K562 treated with DMSO at 1 percent for 12 hours (cell line): ENCODE measurements around the gene RPL3. TPM values are rescaled to one million over a fixed set of nuclear protein-coding genes. Genes with fewer than 3 reads are reported as not detected.

Source experiments
- total RNA-seq: library from RNA; unstranded; fragments of 300-600 nt; gene quantifications from 2 replicates; pipeline ENCODE4 v1.2.3, GENCODE V29; 2022; ENCODE audit not compliant: insufficient read depth

The RPL3 gene
- 3,946 and 4,438 TPM in 2 replicates for total RNA-seq

DNA sequence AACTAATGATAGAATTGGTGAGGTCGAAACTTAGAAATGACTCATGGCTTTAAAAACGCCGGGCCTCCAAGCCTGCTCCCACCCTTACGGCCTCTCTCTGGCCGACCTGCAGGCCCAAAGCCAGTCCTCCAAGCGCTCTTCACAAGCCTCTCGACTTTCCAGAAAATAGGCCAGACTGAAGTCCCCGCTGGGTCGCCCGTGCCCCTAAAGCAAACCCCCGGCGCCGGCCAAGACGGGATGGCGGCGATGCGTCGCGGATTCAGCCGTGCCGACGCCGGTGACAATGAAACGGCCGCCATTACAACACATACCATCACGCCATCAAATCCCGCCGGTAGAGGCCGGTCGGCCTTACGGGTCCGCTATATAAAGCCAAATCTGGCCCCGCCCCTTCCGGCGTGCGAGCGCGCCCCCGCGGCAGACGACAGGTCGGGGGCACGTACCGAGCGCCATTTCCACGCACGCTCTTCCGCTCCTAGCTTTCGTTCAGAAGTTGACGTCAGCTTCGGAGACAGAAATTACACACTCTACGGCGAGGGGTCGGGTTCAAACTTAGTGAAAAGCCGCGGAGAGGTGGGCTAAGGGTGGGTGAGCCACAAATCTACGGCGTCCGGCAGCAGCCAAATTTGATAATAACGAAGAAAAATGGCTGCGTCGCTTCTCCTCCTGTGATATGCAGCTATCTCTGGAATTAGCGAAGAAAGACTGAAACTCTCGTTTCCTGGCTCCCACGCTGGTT is at the start of gene RPL3:
Gene RPL3 (minus strand): TSS at position 340 of the 739 bp plus-strand sequence. CDS start 26 bp downstream, at position 314.

DNA sequence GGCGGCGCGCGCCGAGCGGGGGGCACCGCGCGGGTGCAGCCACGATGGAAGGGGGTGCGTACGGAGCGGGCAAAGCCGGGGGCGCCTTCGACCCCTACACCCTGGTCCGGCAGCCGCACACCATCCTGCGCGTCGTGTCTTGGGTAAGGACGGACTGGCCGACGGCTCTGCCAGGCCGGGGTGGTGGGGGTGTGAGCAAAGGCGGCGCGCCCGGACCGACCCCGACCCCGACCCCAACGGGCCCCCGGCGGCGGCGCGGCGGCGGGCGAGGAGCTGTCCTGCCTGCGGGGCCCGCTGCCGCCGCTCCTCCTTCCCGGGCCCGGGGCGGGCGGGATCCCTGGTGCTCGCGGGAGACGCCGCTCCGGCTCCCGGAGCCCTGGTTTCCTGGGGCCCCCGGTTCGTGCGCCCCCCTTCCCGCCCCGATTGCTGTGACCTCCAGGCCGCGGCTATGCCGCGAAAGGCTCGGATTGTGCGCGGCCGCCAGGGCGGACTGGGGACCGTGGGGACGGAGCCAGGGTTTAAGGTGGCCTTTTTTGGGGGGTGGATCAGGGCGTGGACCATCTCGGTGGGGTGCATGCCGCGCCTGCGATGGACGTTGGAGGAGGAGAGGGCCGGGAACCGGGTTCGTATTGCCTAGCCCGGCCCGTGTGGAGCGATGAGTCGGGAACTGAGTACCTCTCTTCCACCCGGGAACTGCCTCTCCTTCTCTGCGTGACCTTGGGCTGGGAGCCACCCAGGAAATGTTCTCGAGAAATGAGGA is 30.7 kb upstream of the RPL3 start, which contains the start of gene SYNGR1:
Gene SYNGR1 (plus strand): TSS at position 25 of the 760 bp plus-strand sequence. CDS start 20 bp downstream, at position 45.

Other genes with a start within 250 kb of the RPL3 start
- 7.4 and 11.1 TPM in 2 replicates for gene APOBEC3G, start 242.3 kb downstream of the RPL3 start, total RNA-seq
- not detected in 2 replicates for gene APOBEC3H, start 222.4 kb downstream of the RPL3 start, total RNA-seq
- 5.1 and 7.3 TPM in 2 replicates for gene CBX7, start 166.9 kb downstream of the RPL3 start, total RNA-seq
- 0.16 TPM in 1 of 2 replicates, not detected in the other for gene PDGFB, start 74.6 kb downstream of the RPL3 start, total RNA-seq
- gene SYNGR1, start 30.4 kb upstream of the RPL3 start, total RNA-seq = 12.8 and 14.7 TPM in 2 replicates
- 13.6 and 20.5 TPM in 2 replicates for gene TAB1, start 80.2 kb upstream of the RPL3 start, total RNA-seq
- gene MGAT3, start 137.4 kb upstream of the RPL3 start, total RNA-seq = 3.1 and 6.0 TPM in 2 replicates
- gene MIEF1, start 182.7 kb upstream of the RPL3 start, total RNA-seq = 8.8 and 23.5 TPM in 2 replicates
- gene ATF4, start 200.9 kb upstream of the RPL3 start, total RNA-seq = 793 and 802 TPM in 2 replicates
- 121 and 198 TPM in 2 replicates for gene RPS19BP1, start 213.1 kb upstream of the RPL3 start, total RNA-seq